Hindlimb muscle (tissue), 1 donor: ENCODE results near the gene WDFY3. TPM values are rescaled to one million over a fixed set of nuclear protein-coding genes. Genes with fewer than 3 reads are reported as not detected.

ENCODE experiments used
- DNase-seq: peaks from one replicate; pipeline ENCODE4 v3.0.0-alpha.2; 2013
- polyA plus RNA-seq: library from polyadenylated mRNA; unstranded; fragments of 120-200 nt; gene quantifications from one replicate; pipeline ENCODE4 v1.2.1, GENCODE V29; 2013; ENCODE audit not compliant: insufficient read length

The WDFY3 gene
- polyA plus RNA-seq, 1 donor, result 25.5 TPM

- DNase-seq, result no peak
Measured at GRCh38 chr4:84792366-84793301, 173.9 kb downstream of the WDFY3 start.

- DNase-seq, result no peak
Measured at GRCh38 chr4:84790769-84791565, 175.5 kb downstream of the WDFY3 start.

GRCh38 chr4:84786478-84786877 lies 180.0 kb downstream of the WDFY3 start:
- DNase-seq, result no peak

- no peak for DNase-seq
Measured at GRCh38 chr4:84782517-84782916, 184.0 kb downstream of the WDFY3 start.

- no peak for DNase-seq
Measured at GRCh38 chr4:84780719-84781118, 185.8 kb downstream of the WDFY3 start.

GRCh38 chr4:84778041-84778440 lies 188.4 kb downstream of the WDFY3 start:
- DNase-seq, result no peak

- no peak for DNase-seq
Measured at GRCh38 chr4:84767168-84767567, 199.3 kb downstream of the WDFY3 start.

- DNase-seq, result no peak
Measured at GRCh38 chr4:84753321-84753972, 213.0 kb downstream of the WDFY3 start.

GRCh38 chr4:84751707-84752106 lies 214.8 kb downstream of the WDFY3 start:
- no peak for DNase-seq

- no peak for DNase-seq
Measured at GRCh38 chr4:84750960-84751283, 215.6 kb downstream of the WDFY3 start.

- DNase-seq, result peak; percentile 31
Measured at GRCh38 chr4:84750260-84750959, 216.1 kb downstream of the WDFY3 start.

GRCh38 chr4:84740057-84740456 lies 226.4 kb downstream of the WDFY3 start:
- DNase-seq, result no peak

GRCh38 chr4:84738622-84739021 lies 227.9 kb downstream of the WDFY3 start:
- DNase-seq, result no peak

- DNase-seq, result no peak
Measured at GRCh38 chr4:84737656-84738055, 228.8 kb downstream of the WDFY3 start.

- DNase-seq, result no peak
Measured at GRCh38 chr4:84734037-84734436, 232.5 kb downstream of the WDFY3 start.

- no peak for DNase-seq
Measured at GRCh38 chr4:84733343-84734033, 233.0 kb downstream of the WDFY3 start.

GRCh38 chr4:84730375-84730774 lies 236.1 kb downstream of the WDFY3 start:
- no peak for DNase-seq

- DNase-seq, result no peak
Measured at GRCh38 chr4:84727491-84727890, 239.0 kb downstream of the WDFY3 start.

GRCh38 chr4:84726356-84726755 lies 240.1 kb downstream of the WDFY3 start:
- DNase-seq, result no peak

GRCh38 chr4:84722720-84723119 lies 243.8 kb downstream of the WDFY3 start:
- DNase-seq, result no peak

GRCh38 chr4:84719115-84719514 lies 247.4 kb downstream of the WDFY3 start:
- no peak for DNase-seq

- no peak for DNase-seq
Measured at GRCh38 chr4:84718699-84719098, 247.8 kb downstream of the WDFY3 start.
